ENCODE data around the gene AKT3. TPM values are rescaled to one million over a fixed set of nuclear protein-coding genes. Genes with fewer than 3 reads are reported as not detected.

Gene AKT3
- total RNA-seq, 4 donors from 2014 or later, result 29.7 to 77.2 (median 37.4) TPM

DNA sequence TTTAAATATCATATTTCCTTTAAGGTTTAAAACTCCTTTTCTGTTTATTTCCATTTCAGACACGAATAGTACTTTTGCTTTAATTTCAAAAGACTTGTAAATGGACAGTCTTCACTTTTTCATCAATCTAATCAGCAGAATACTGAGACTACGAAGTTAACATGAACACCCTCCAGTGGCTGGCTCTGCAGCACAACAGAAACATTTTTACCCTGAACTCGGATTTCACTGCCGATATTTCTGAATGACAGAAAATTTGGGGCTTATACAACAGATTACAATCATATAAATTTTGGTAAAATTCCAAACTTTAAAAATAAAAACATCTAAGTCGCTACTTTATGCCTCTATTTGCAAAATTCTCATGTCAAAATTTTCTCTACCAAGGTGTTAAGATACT is 86.2 kb downstream of the AKT3 start:
- ATAC-seq (ENCODE audit: low FRiP score) (no peak), DNase-seq (ENCODE audit: low spot score) (no peak)
- TF ChIP-seq, protein P1, sequence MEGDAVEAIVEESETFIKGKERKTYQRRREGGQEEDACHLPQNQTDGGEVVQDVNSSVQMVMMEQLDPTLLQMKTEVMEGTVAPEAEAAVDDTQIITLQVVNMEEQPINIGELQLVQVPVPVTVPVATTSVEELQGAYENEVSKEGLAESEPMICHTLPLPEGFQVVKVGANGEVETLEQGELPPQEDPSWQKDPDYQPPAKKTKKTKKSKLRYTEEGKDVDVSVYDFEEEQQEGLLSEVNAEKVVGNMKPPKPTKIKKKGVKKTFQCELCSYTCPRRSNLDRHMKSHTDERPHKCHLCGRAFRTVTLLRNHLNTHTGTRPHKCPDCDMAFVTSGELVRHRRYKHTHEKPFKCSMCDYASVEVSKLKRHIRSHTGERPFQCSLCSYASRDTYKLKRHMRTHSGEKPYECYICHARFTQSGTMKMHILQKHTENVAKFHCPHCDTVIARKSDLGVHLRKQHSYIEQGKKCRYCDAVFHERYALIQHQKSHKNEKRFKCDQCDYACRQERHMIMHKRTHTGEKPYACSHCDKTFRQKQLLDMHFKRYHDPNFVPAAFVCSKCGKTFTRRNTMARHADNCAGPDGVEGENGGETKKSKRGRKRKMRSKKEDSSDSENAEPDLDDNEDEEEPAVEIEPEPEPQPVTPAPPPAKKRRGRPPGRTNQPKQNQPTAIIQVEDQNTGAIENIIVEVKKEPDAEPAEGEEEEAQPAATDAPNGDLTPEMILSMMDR (IDR thresholded peaks at IDR 0.05), result no peak

DNA sequence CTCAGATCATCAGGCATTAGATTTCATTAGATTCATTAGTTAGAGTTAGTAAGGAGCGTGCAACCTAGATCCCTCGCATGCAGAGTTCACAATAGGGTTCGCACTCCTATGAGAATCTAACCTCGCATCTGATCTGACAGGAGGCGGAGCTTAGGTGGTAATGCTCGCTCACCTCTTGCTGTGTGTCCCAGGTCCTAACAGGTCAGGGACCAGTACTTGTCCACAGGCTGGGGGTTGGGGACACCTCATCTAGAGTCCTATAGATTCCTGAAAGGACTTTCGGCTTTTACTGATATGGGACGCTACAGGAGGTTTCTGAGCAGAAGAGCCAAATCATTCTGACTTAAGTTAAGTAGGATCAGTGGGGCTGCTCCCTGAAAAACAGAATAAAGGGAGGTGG is 91.4 kb downstream of the AKT3 start:
- no peak for DNase-seq (ENCODE audit: low spot score)
- TF ChIP-seq, protein P1 (IDR thresholded peaks at IDR 0.05), result no peak
- ATAC-seq (ENCODE audit: low FRiP score), result no peak

DNA sequence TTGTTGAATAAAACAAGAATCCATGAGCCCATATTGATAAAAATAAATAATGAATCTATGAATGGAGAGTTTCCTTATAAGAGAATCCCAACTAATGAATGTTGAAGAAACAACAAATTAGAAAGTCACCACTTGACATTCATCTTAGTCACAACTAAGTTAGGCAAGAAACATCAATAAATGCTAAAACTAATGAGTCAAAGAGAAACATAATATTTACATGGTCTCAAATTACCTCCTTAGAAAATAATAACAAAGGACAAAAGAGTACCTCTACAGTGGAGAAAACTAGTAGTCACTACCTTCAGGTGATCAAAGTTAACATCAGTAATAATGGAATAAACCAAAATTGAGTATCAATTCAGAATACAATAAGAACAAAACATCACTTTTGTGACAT is 93.5 kb downstream of the AKT3 start:
- TF ChIP-seq, protein P1 (IDR thresholded peaks at IDR 0.05), result no peak
- DNase-seq (ENCODE audit: low spot score) (no peak), ATAC-seq (ENCODE audit: low FRiP score) (no peak)

DNA sequence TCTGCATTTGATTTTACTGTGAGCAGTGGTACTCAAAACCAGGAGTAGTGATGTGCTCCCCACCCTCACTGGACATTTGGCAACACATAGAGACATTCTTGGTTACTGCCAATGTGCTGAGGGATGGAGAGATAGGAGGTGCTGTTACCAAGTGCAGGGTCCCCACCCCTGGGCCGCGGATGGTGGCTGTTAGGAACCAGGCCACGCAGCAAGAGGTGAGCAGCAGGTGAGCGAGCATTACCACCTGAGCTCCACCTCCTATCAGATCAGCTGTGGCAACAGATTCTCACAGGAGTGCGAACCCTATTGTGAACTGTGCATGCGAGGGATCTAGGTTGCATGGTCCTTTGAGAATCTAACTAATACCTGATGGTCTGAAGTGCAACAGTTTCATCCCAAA is 95.7 kb downstream of the AKT3 start:
- TF ChIP-seq, protein P1 (IDR thresholded peaks at IDR 0.05), result no peak
- no peak for DNase-seq (ENCODE audit: low spot score)
- ATAC-seq (ENCODE audit: low FRiP score), result no peak

DNA sequence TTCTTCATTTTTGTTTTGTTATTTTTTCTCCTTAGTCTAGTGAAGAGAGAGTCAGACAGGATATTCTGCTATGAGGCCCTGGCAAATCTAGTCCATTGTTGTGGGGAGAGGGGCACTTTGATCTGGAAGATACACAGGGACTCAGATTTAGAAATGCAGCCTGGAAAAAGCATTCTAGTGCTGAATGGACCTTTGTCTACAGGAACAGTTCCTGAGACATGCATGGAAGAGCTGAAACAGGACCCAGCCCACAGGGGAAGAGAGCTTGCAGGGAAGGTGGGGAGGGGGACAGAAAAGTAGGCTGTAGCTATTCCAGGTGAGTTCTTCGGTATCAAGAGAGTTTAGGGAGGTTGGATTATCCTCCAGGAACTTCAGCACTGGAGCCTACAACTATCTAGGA is 98.5 kb downstream of the AKT3 start:
- DNase-seq (ENCODE audit: low spot score), result no peak
- TF ChIP-seq, protein P1 (IDR thresholded peaks at IDR 0.05), result no peak

DNA sequence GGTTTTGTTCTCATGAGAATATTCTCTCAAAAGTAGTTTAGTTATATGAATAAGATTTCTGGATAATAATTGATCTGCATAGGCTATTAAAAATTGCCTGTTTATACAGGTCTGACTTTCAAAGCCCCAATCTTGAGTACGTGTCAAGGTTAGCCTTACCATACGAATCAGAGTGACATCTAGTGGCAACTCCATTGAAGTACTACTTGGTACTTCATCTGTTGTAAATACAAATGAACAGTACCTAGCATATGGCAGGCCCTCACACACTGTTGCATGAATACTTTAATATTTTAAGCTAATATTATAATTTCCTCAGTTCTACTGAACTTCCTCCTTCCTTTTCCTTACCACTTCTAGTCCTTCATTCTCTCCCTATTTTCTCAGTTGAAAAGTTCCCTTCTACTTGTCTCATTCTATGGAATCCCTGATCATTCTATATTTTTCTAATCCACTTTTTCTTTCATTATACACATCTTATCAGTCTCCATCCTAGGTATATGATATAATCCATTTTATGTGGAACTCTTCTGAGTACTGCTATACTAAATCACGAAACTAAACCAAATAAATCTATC is 101.2 kb downstream of the AKT3 start:
- ATAC-seq (ENCODE audit: low FRiP score) (peak; percentile 90), DNase-seq (ENCODE audit: low spot score) (no peak)
- TF ChIP-seq, protein P1 (IDR thresholded peaks at IDR 0.05), result no peak

More for the DNA sequence above, 98.5 kb downstream of the AKT3 start:
- no peak for ATAC-seq (ENCODE audit: low FRiP score)

DNA sequence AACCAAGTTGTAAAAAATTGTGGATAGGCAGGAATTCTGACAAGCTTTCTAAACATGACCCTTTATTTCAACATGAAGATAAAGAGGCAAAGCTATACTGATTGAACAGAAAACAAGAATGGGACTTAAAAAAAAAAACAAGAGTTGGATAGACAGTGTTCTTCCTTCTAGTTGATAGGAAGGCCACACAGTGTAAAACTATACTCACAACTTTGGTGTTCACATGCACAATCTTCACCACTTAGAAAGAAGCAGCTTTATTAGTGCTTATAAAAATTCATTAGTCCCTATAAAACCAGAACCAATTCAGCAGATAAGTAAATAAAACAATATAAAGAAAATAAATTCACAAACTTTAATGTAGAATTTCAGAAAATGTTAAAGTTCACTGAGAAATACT is 101.8 kb downstream of the AKT3 start:
- TF ChIP-seq, protein P1 (IDR thresholded peaks at IDR 0.05), result no peak
- no peak for ATAC-seq (ENCODE audit: low FRiP score)
- no peak for DNase-seq (ENCODE audit: low spot score)
